Measurements from ENCODE around the gene AMDHD2. TPM values are rescaled to one million over a fixed set of nuclear protein-coding genes. Genes with fewer than 3 reads are reported as not detected.
A peak's percentile ranks its signal among the peaks of the same experiment; 100 is the strongest.

The AMDHD2 gene
- total and polyA plus RNA-seq, 2 of the 13 experiments (the other 11 are each of a cell fraction or from before 2014, with no cell fraction given) = 33.5 to 39.1 TPM

DNA sequence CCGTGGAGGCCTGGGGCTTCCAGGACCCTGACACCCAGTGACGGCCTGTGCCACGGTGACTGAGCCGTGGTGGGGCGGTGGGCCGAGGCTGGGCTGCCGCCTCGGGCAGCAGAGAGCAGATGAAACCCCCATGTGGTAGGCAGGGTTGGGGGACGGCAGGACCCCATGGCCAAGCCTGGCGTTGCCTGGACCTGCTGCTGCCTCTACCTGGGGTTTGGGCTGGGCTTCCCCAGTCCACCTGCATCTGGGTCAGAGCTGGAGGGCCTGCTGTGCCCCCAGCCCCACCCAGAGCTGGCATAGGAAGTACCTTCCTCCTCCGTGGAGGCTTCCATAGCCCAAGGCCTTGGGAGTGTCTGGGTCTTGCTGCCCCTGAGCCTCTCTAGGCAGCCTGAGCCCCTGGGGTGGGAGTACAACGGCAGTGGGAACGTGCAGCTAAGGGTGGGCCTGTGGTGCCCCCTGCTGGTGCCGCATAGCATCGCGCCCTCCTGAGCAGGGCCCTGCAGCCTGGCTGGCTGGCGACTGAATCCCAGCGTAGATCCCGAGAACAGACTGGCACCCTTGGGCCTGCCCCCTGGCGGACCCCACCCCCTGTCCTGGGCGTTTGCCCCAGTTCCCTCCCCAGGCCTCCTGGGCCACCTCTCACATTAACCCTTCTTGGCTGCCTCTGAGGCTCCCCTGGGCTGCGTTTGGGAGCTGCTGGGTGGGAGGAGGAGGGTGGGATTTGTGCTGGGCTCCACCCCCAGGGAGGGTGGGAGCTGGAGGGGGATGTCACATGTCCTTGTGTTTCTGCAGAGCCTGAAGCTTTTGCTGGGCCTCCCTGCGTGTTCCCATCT lies 19.0 kb upstream of the AMDHD2 start (continued):
- TF ChIP-seq CAMTA2 (CRISPR knock-in tag; IDR thresholded peaks at IDR 0.05; ENCODE audit: borderline replicate concordance) (no peak), KAT2B (IDR thresholded peaks at IDR 0.05; ENCODE audit: borderline replicate concordance, low read depth, low read length) (no peak), FOSL2 (CRISPR knock-in tag; IDR thresholded peaks at IDR 0.05) (peak; percentile 20; the same call in 1 of the 2 replicates), SMAD1 (CRISPR knock-in tag; IDR thresholded peaks at IDR 0.05; ENCODE audit: borderline replicate concordance, low read depth) (0 out of 2 replicates have a peak, but pooled peaks have one; percentile 6), ZNF350 (CRISPR knock-in tag; IDR thresholded peaks at IDR 0.05; ENCODE audit: borderline replicate concordance, low read depth) (peak; percentile 41; the same call in 1 of the 2 replicates), PPARG (CRISPR knock-in tag; conservative IDR thresholded peaks at IDR 0.05) (no peak), ZNF460 (CRISPR knock-in tag; IDR thresholded peaks at IDR 0.05; ENCODE audit: borderline replicate concordance) (no peak), BORCS8-MEF2B (CRISPR knock-in tag; IDR thresholded peaks at IDR 0.05) (no peak), AFF4 (CRISPR knock-in tag; IDR thresholded peaks at IDR 0.05) (no peak), CHCHD3 (CRISPR knock-in tag; IDR thresholded peaks at IDR 0.05) (no peak), KDM2A (CRISPR knock-in tag; IDR thresholded peaks at IDR 0.05; ENCODE audit: borderline replicate concordance, low read depth) (peak; percentile 86), SMC3 (IDR thresholded peaks at IDR 0.05; ENCODE audit: low read length) (peak; percentile 61; the same call in 1 of the 2 replicates), ZNF136 (CRISPR knock-in tag; IDR thresholded peaks at IDR 0.05; ENCODE audit: low read depth) (no peak), NR2F6 (IDR thresholded peaks at IDR 0.05) (no peak), NR2F6 (CRISPR knock-in tag; IDR thresholded peaks at IDR 0.05) (peak; percentile 21; the same call in 1 of the 2 replicates), ZNF3 (CRISPR knock-in tag; IDR thresholded peaks at IDR 0.05) (no peak), ZFP91 (CRISPR knock-in tag; IDR thresholded peaks at IDR 0.05; ENCODE audit: borderline replicate concordance) (peak; percentile 45; the same call in 1 of the 2 replicates), MLLT10 (CRISPR knock-in tag; IDR thresholded peaks at IDR 0.05) (no peak), CHD2 (IDR thresholded peaks at IDR 0.05; ENCODE audit: low read depth, low read length) (0 out of 2 replicates have a peak, but pooled peaks have one; percentile 13), AGO2 (optimal IDR thresholded peaks at IDR 0.05; ENCODE audit: low read depth, low read length) (peak; percentile 49), SNAPC5 (CRISPR knock-in tag; IDR thresholded peaks at IDR 0.05; ENCODE audit: borderline replicate concordance) (no peak), ZNF326 (CRISPR knock-in tag; IDR thresholded peaks at IDR 0.05; ENCODE audit: borderline replicate concordance) (no peak)
